SJCRH30 (cell line): ENCODE results near the gene OR8A1. TPM values are rescaled to one million over a fixed set of nuclear protein-coding genes. Genes with fewer than 3 reads are reported as not detected.
"Not testable (repeated sequence)": the region's sequence is repeated elsewhere in the genome, so short reads cannot be mapped to it uniquely, and the experiment has no call there.

Experiments
- DNase-seq, 2 experiments: peaks; one replicate each; pipeline ENCODE4 v3.0.0-alpha.2; 2015 to 2020
- H3K27ac ChIP-seq: fragments of 250-450 bp; sonication (Bioruptor Pico); 2 replicates; pipeline ENCODE4 v1.5.1; 2020; ENCODE audit warnings: mild to moderate bottlenecking, moderate library complexity
- H3K27me3 ChIP-seq: fragments of 250-450 bp; sonication (Bioruptor Pico); 2 replicates; pipeline ENCODE4 v1.5.1; 2020; ENCODE audit warnings: mild to moderate bottlenecking, moderate library complexity
- H3K36me3 ChIP-seq: fragments of 250-450 bp; sonication (Bioruptor Pico); 2 replicates; pipeline ENCODE4 v1.5.1; 2020; ENCODE audit warnings: mild to moderate bottlenecking, moderate library complexity
- H3K4me1 ChIP-seq: fragments of 250-450 bp; sonication (Bioruptor Pico); 2 replicates; pipeline ENCODE4 v1.5.1; 2020; ENCODE audit warnings: mild to moderate bottlenecking, moderate library complexity
- H3K4me3 ChIP-seq: fragments of 250-450 bp; sonication (Bioruptor Pico); 2 replicates; pipeline ENCODE4 v1.5.1; 2020; ENCODE audit warnings: mild to moderate bottlenecking, moderate library complexity
- H3K9me3 ChIP-seq: fragments of 250-450 bp; sonication (Bioruptor Pico); replicated peaks from 2 replicates; pipeline ENCODE4 v1.5.1; 2020; ENCODE audit warnings: mild to moderate bottlenecking, moderate library complexity
- total RNA-seq: library from RNA; depleted of rRNA; stranded (reverse); fragments of >200 nt; shearing (Covaris generic); gene quantifications from 2 replicates; pipeline ENCODE4 v1.2.3, GENCODE V29; 2014

OR8A1 gene
- total RNA-seq, 1 experiment from 2014 or later = not detected

- H3K4me3 ChIP-seq = peak overlapping the region; percentile 9; the same call in 1 of the 2 replicates
- no peaks in the 10 kb centered on the region for H3K36me3 ChIP-seq
- H3K27me3 ChIP-seq = no peaks in the 10 kb centered on the region
- DNase-seq = no peak
- peaks cover 6% of the 10 kb centered on the region for H3K4me1 ChIP-seq
- H3K27ac ChIP-seq = peak overlapping the region; percentile 75
- H3K9me3 ChIP-seq = no peaks in the 10 kb centered on the region
These were observed 9.0 kb downstream of the OR8A1 start for GRCh38 chr11:124578761-124579160.

GRCh38 chr11:124581817-124582216 is 12.0 kb downstream of the OR8A1 start:
- Histone ChIP-seq H3K9me3 (no peaks in the 10 kb centered on the region), H3K27ac (no peak overlapping the region), H3K36me3 (no peaks in the 10 kb centered on the region), H3K4me1 (peaks cover 6% of the 10 kb centered on the region), H3K4me3 (no peak overlapping the region), H3K27me3 (no peaks in the 10 kb centered on the region)
- DNase-seq = peak in 1 of 2 experiments; percentile 13

- DNase-seq = no peak
- Histone ChIP-seq H3K27me3 (no peaks in the 10 kb centered on the region), H3K4me3 (no peak overlapping the region), H3K4me1 (peaks cover under 1% of the 10 kb centered on the region; the same call in 1 of the 2 replicates), H3K9me3 (no peaks in the 10 kb centered on the region), H3K36me3 (no peaks in the 10 kb centered on the region), H3K27ac (no peak overlapping the region)
These were observed 12.8 kb downstream of the OR8A1 start for GRCh38 chr11:124582565-124582964.

- Histone ChIP-seq H3K9me3 (no peaks in the 10 kb centered on the region), H3K4me3 (no peak overlapping the region), H3K27ac (no peak overlapping the region), H3K27me3 (no peaks in the 10 kb centered on the region), H3K36me3 (no peaks in the 10 kb centered on the region), H3K4me1 (no peaks in the 10 kb centered on the region)
- DNase-seq = no peak
These were observed 14.0 kb downstream of the OR8A1 start for GRCh38 chr11:124583781-124584180.

GRCh38 chr11:124584681-124585372 is 15.0 kb downstream of the OR8A1 start:
- Histone ChIP-seq H3K27ac (no peak overlapping the region), H3K36me3 (no peaks in the 10 kb centered on the region)
- no peak for DNase-seq

GRCh38 chr11:124586238-124586860 is 16.6 kb downstream of the OR8A1 start:
- Histone ChIP-seq H3K36me3 (no peaks in the 10 kb centered on the region), H3K4me3 (no peak overlapping the region), H3K9me3 (no peaks in the 10 kb centered on the region)

More at GRCh38 chr11:124584681-124585372, 15.0 kb downstream of the OR8A1 start:
- H3K9me3 ChIP-seq = no peaks in the 10 kb centered on the region
- H3K27me3 ChIP-seq = no peaks in the 10 kb centered on the region
- no peaks in the 10 kb centered on the region for H3K4me1 ChIP-seq
- no peak overlapping the region for H3K4me3 ChIP-seq

GRCh38 chr11:124591430-124591829 is 21.6 kb downstream of the OR8A1 start:
- Histone ChIP-seq H3K4me1 (no peaks in the 10 kb centered on the region), H3K36me3 (no peaks in the 10 kb centered on the region), H3K9me3 (no peaks in the 10 kb centered on the region), H3K27me3 (no peaks in the 10 kb centered on the region), H3K4me3 (no peak overlapping the region), H3K27ac (no peak overlapping the region)
- DNase-seq = no peak

More at GRCh38 chr11:124586238-124586860, 16.6 kb downstream of the OR8A1 start:
- no peaks in the 10 kb centered on the region for H3K27me3 ChIP-seq
- H3K27ac ChIP-seq = no peak overlapping the region
- no peaks in the 10 kb centered on the region for H3K4me1 ChIP-seq
- DNase-seq = peak; percentile 26 to 70

GRCh38 chr11:124592627-124593026 is 22.8 kb downstream of the OR8A1 start:
- Histone ChIP-seq H3K27ac (no peak overlapping the region), H3K9me3 (no peaks in the 10 kb centered on the region), H3K36me3 (no peaks in the 10 kb centered on the region), H3K4me3 (no peak overlapping the region), H3K4me1 (no peaks in the 10 kb centered on the region), H3K27me3 (no peaks in the 10 kb centered on the region)
- no peak for DNase-seq

- H3K4me3 ChIP-seq = no peak overlapping the region
- no peaks in the 10 kb centered on the region for H3K9me3 ChIP-seq
- H3K36me3 ChIP-seq = no peaks in the 10 kb centered on the region
- H3K27me3 ChIP-seq = no peaks in the 10 kb centered on the region
- no peaks in the 10 kb centered on the region for H3K4me1 ChIP-seq
- H3K27ac ChIP-seq = no peak overlapping the region
- no peak for DNase-seq
These were observed 25.5 kb downstream of the OR8A1 start for GRCh38 chr11:124595302-124595701.

GRCh38 chr11:124597626-124598025 is 27.8 kb downstream of the OR8A1 start:
- Histone ChIP-seq H3K27me3 (no peaks in the 10 kb centered on the region), H3K4me3 (no peak overlapping the region), H3K9me3 (no peaks in the 10 kb centered on the region), H3K4me1 (no peaks in the 10 kb centered on the region), H3K36me3 (no peaks in the 10 kb centered on the region), H3K27ac (no peak overlapping the region)
- DNase-seq = no peak

- H3K4me3 ChIP-seq = no peak overlapping the region
- no peak for DNase-seq
- no peaks in the 10 kb centered on the region for H3K27me3 ChIP-seq
- H3K27ac ChIP-seq = no peak overlapping the region
- H3K4me1 ChIP-seq = no peaks in the 10 kb centered on the region
- no peaks in the 10 kb centered on the region for H3K9me3 ChIP-seq
- no peaks in the 10 kb centered on the region for H3K36me3 ChIP-seq
These were observed 31.0 kb downstream of the OR8A1 start for GRCh38 chr11:124600621-124601320.

- Histone ChIP-seq H3K4me1 (no peaks in the 10 kb centered on the region), H3K27me3 (no peaks in the 10 kb centered on the region), H3K36me3 (no peaks in the 10 kb centered on the region), H3K9me3 (no peaks in the 10 kb centered on the region), H3K27ac (no peak overlapping the region), H3K4me3 (no peak overlapping the region)
- no peak for DNase-seq
These were observed 32.4 kb downstream of the OR8A1 start for GRCh38 chr11:124602193-124602592.

- not testable (repeated sequence) for H3K9me3 ChIP-seq, H3K27ac ChIP-seq, DNase-seq, H3K4me3 ChIP-seq, H3K4me1 ChIP-seq, H3K36me3 ChIP-seq, H3K27me3 ChIP-seq
These were observed 32.9 kb downstream of the OR8A1 start for GRCh38 chr11:124602723-124603122.

GRCh38 chr11:124605719-124606118 is 35.9 kb downstream of the OR8A1 start:
- H3K27ac ChIP-seq = no peak overlapping the region
- H3K4me3 ChIP-seq = no peak overlapping the region
- no peak for DNase-seq
- no peaks in the 10 kb centered on the region for H3K36me3 ChIP-seq
- H3K4me1 ChIP-seq = no peaks in the 10 kb centered on the region
- H3K9me3 ChIP-seq = no peaks in the 10 kb centered on the region
- H3K27me3 ChIP-seq = no peaks in the 10 kb centered on the region

GRCh38 chr11:124608147-124608546 is 38.4 kb downstream of the OR8A1 start:
- no peak overlapping the region for H3K4me3 ChIP-seq
- DNase-seq = no peak
- H3K4me1 ChIP-seq = no peaks in the 10 kb centered on the region
- H3K9me3 ChIP-seq = no peaks in the 10 kb centered on the region
- H3K27ac ChIP-seq = no peak overlapping the region
- no peaks in the 10 kb centered on the region for H3K36me3 ChIP-seq
- no peaks in the 10 kb centered on the region for H3K27me3 ChIP-seq
